H1 (cell line): ENCODE measurements around the gene ARMC6. TPM values are rescaled to one million over a fixed set of nuclear protein-coding genes. Genes with fewer than 3 reads are reported as not detected.

Source experiments
- CTCF ChIA-PET: fragments of 300-600 bp; sonication (Branson Sonifier 250); formaldehyde crosslinking; loops from one replicate; lab custom pipeline; 2021; ENCODE audit not compliant: partially characterized antibody; lab: Charles Lee
- POLR2A ChIA-PET: fragments of 300-600 bp; sonication (Branson Sonifier 250); formaldehyde crosslinking; loops from one replicate; lab custom pipeline; 2021; ENCODE audit warnings: inconsistent platforms; ENCODE audit not compliant: partially characterized antibody; lab: Charles Lee
- DNase-seq, 2 experiments: peaks; one replicate each; pipeline versions ENCODE4 v3.0.0 to v3.0.0-alpha.2; 2010 to 2022; ENCODE audit warnings: low spot score in 2 of 2, low read depth in 1 of 2, mixed read lengths in 1 of 2
- FAIRE-seq: peaks from 2 replicates; lab custom pipeline; 2011; peaks lifted over from hg19 to GRCh38; lab: Jason Lieb, UNC
- H2AFZ ChIP-seq: 2 replicates; pipeline ENCODE4 v1.8.1; 2012; ENCODE audit warnings: low read length, inconsistent platforms
- H2AK5ac ChIP-seq: 2 replicates; pipeline ENCODE4 v1.6.1; 2013; ENCODE audit warnings: low read depth, low read length
- H2BK120ac ChIP-seq: replicated peaks from 2 replicates; pipeline ENCODE3; 2013; ENCODE audit warnings: low read depth, low read length, inconsistent platforms
- H2BK12ac ChIP-seq: 2 replicates; pipeline ENCODE4 v1.6.1; 2013; ENCODE audit warnings: low read depth, low read length
- H2BK15ac ChIP-seq: 2 replicates; pipeline ENCODE4 v1.6.1; 2013; ENCODE audit warnings: low read length
- H2BK20ac ChIP-seq: 2 replicates; pipeline ENCODE4 v1.6.1; 2013; ENCODE audit warnings: low read length
- H2BK5ac ChIP-seq: 2 replicates; pipeline ENCODE4 v1.6.1; 2013; ENCODE audit warnings: low read depth, low read length
- H3K14ac ChIP-seq: 2 replicates; pipeline ENCODE4 v1.6.1; 2013; ENCODE audit warnings: inconsistent platforms; ENCODE audit not compliant: insufficient read length
- H3K18ac ChIP-seq: 2 replicates; pipeline ENCODE4 v1.6.1; 2013; ENCODE audit warnings: low read length; ENCODE audit errors: extremely low read depth
- H3K23ac ChIP-seq: 2 replicates; pipeline ENCODE4 v1.6.1; 2013; ENCODE audit warnings: inconsistent platforms; ENCODE audit not compliant: insufficient read length
- H3K23me2 ChIP-seq: 2 replicates; pipeline ENCODE4 v1.6.1; 2013; ENCODE audit warnings: low read depth, low read length
- H3K27ac ChIP-seq: 2 replicates; pipeline ENCODE4 v1.6.1; 2011; ENCODE audit warnings: low read depth, low read length, inconsistent platforms
- H3K27me3 ChIP-seq, 4 experiments: replicated peaks in 1 of 4; 1 replicate in 1 of 4; 2 replicates in 3 of 4; pipeline versions ENCODE4 v1.6.1 to v1.8.1; 2011 to 2013; ENCODE audit warnings: low read length in 3 of 4, mild to moderate bottlenecking in 3 of 4, inconsistent platforms in 2 of 4, mixed read lengths in 2 of 4, moderate library complexity in 1 of 4; ENCODE audit not compliant: control insufficient read depth in 3 of 4, insufficient read depth in 3 of 4; ENCODE audit errors: extremely low read depth in 1 of 4
- H3K36me3 ChIP-seq, 4 experiments: 2 replicates each; pipeline versions ENCODE4 v1.6.1 to v1.8.1; 2011 to 2013; ENCODE audit warnings: mild to moderate bottlenecking in 4 of 4, low read length in 3 of 4, moderate library complexity in 2 of 4, control low read depth in 1 of 4, inconsistent platforms in 1 of 4; ENCODE audit not compliant: insufficient read depth in 4 of 4, control insufficient read depth in 2 of 4
- H3K4ac ChIP-seq: replicated peaks from 2 replicates; pipeline ENCODE3; 2013; ENCODE audit warnings: low read length, low read depth, mixed read lengths, inconsistent platforms; ENCODE audit not compliant: insufficient read length
- H3K4me1 ChIP-seq, 4 experiments: replicated peaks in 1 of 4; 1 replicate in 1 of 4; 2 replicates in 3 of 4; pipeline versions ENCODE4 v1.6.1 to v1.8.1; 2011 to 2013; ENCODE audit warnings: low read length in 3 of 4, inconsistent platforms in 2 of 4, mixed read lengths in 1 of 4; ENCODE audit not compliant: insufficient read depth in 4 of 4, control insufficient read depth in 3 of 4
- H3K4me2 ChIP-seq, 2 experiments: 2 replicates each; pipeline versions ENCODE4 v1.6.1 to v1.8.1; 2011 to 2013; ENCODE audit warnings: low read depth in 2 of 2, low read length in 2 of 2, control low read depth in 1 of 2, inconsistent platforms in 1 of 2, mild to moderate bottlenecking in 1 of 2; ENCODE audit not compliant: insufficient read depth in 1 of 2
- H3K4me3 ChIP-seq, 4 experiments: fragments of 200-600, 300-600 bp in 1 of 4; sonication (generic), shearing (Covaris generic), sonication (Bioruptor Twin) in 1 of 4; 2 replicates each; pipeline versions ENCODE4 v1.5.1 to v1.8.1; 2011 to 2016; ENCODE audit warnings: low read length in 4 of 4, low read depth in 3 of 4, control low read depth in 2 of 4, inconsistent platforms in 2 of 4, mild to moderate bottlenecking in 2 of 4, mixed read lengths in 1 of 4, moderate library complexity in 1 of 4; ENCODE audit not compliant: insufficient read depth in 2 of 4; ENCODE audit errors: extremely low read depth in 1 of 4
- H3K56ac ChIP-seq: replicated peaks from 2 replicates; pipeline ENCODE3; 2013; ENCODE audit warnings: low read depth, mild to moderate bottlenecking, mixed read lengths, low read length, inconsistent platforms; ENCODE audit not compliant: insufficient read length
- H3K79me1 ChIP-seq: 2 replicates; pipeline ENCODE4 v1.6.1; 2013; ENCODE audit warnings: low read depth, low read length, control low read depth
- H3K79me2 ChIP-seq, 2 experiments: 2 replicates each; pipeline versions ENCODE4 v1.6.1 to v1.8.1; 2012 to 2013; ENCODE audit warnings: low read length in 2 of 2, mild to moderate bottlenecking in 2 of 2, inconsistent platforms in 1 of 2; ENCODE audit not compliant: insufficient read depth in 2 of 2, control insufficient read depth in 1 of 2
- H3K9ac ChIP-seq, 4 experiments: replicated peaks in 1 of 4; 1 replicate in 1 of 4; 2 replicates in 3 of 4; pipeline versions ENCODE4 v1.6.1 to v1.8.1; 2011 to 2013; ENCODE audit warnings: low read depth in 3 of 4, low read length in 3 of 4, control low read depth in 2 of 4, mild to moderate bottlenecking in 2 of 4, moderate library complexity in 2 of 4, inconsistent platforms in 1 of 4; ENCODE audit errors: extremely low read depth in 1 of 4
- H3K9me3 ChIP-seq, 2 experiments: 2 replicates each; pipeline versions ENCODE4 v1.6.1 to v1.8.1; 2012 to 2013; ENCODE audit warnings: mild to moderate bottlenecking in 2 of 2, moderate library complexity in 2 of 2, control low read depth in 1 of 2, inconsistent platforms in 1 of 2, low read depth in 1 of 2, low read length in 1 of 2, mixed read lengths in 1 of 2; ENCODE audit not compliant: insufficient read depth in 2 of 2
- H4K20me1 ChIP-seq, 2 experiments: replicated peaks in 1 of 2; 2 replicates each; pipeline versions ENCODE3 to v1.8.1; 2011 to 2013; ENCODE audit warnings: inconsistent platforms in 2 of 2, low read length in 2 of 2, mild to moderate bottlenecking in 1 of 2; ENCODE audit not compliant: insufficient read depth in 2 of 2, control insufficient read depth in 1 of 2
- H4K5ac ChIP-seq: 2 replicates; pipeline ENCODE4 v1.6.1; 2013; ENCODE audit warnings: low read length, low read depth, mixed read lengths, inconsistent platforms; ENCODE audit not compliant: insufficient read length
- H4K8ac ChIP-seq: 2 replicates; pipeline ENCODE4 v1.8.0; 2013; ENCODE audit warnings: mild to moderate bottlenecking, moderate library complexity, low read length, inconsistent platforms; ENCODE audit not compliant: insufficient read depth; ENCODE audit errors: extremely low read depth
- H4K91ac ChIP-seq: replicated peaks from 2 replicates; pipeline ENCODE3; 2013; ENCODE audit warnings: low read length, mixed read lengths, inconsistent platforms; ENCODE audit not compliant: insufficient read length
- ASH2L ChIP-seq: fragments of 200-600, 300-600 bp; sonication (generic); IDR thresholded peaks from one replicate; pipeline ENCODE4 v1.7.1; 2017; ENCODE audit warnings: low read length
- BACH1 ChIP-seq: IDR thresholded peaks from 2 replicates; pipeline ENCODE4 v1.6.1; 2012; ENCODE audit warnings: low read length, improper control_type of control experiment
- JUND ChIP-seq: IDR thresholded peaks from 2 replicates; pipeline ENCODE4 v1.6.1; 2011; ENCODE audit warnings: mild to moderate bottlenecking, improper control_type of control experiment, low read length
- MAX ChIP-seq: IDR thresholded peaks from 2 replicates; pipeline ENCODE4 v1.6.1; 2012; ENCODE audit warnings: inconsistent platforms
- NANOG ChIP-seq: IDR thresholded peaks from 2 replicates; pipeline ENCODE4 v1.6.1; 2011; ENCODE audit warnings: low read length, low read depth, mild to moderate bottlenecking, inconsistent platforms; ENCODE audit not compliant: insufficient read depth, poor library complexity, severe bottlenecking
- POLR2A ChIP-seq, 2 experiments: IDR thresholded peaks; 1 replicate in 1 of 2; 2 replicates in 1 of 2; pipeline ENCODE4 v1.6.1; 2011; ENCODE audit warnings: low read depth in 2 of 2, low read length in 2 of 2, mild to moderate bottlenecking in 2 of 2; ENCODE audit errors: control extremely low read depth in 1 of 2
- POU5F1 ChIP-seq: IDR thresholded peaks from 2 replicates; pipeline ENCODE4 v1.6.1; 2011; ENCODE audit warnings: low read depth, mild to moderate bottlenecking, low read length, moderate library complexity
- RNF2 ChIP-seq: fragments of 200-900, 300-1000 bp; sonication (generic); IDR thresholded peaks from 2 replicates; pipeline ENCODE4 v1.7.1; 2016; ENCODE audit warnings: borderline replicate concordance, low read depth, mild to moderate bottlenecking, antibody characterized with exemption, low read length; ENCODE audit not compliant: poor library complexity, severe bottlenecking; ENCODE audit errors: missing control alignments
- SAP30 ChIP-seq: fragments of 300-600 bp; sonication (generic); IDR thresholded peaks from 2 replicates; pipeline ENCODE4 v1.7.1; 2012; ENCODE audit warnings: low read length, moderate library complexity, mild to moderate bottlenecking, inconsistent platforms; ENCODE audit not compliant: insufficient read depth, insufficient replicate concordance
- SIN3A ChIP-seq, 2 experiments: IDR thresholded peaks in 1 of 2; conservative IDR thresholded peaks in 1 of 2; 2 replicates each; pipeline ENCODE4 v1.6.1; 2011 to 2012; ENCODE audit warnings: low read length in 2 of 2, improper control_type of control experiment in 1 of 2, low read depth in 1 of 2, mild to moderate bottlenecking in 1 of 2
- SIRT6 ChIP-seq: IDR thresholded peaks from one replicate; pipeline ENCODE4 v1.7.1; 2012; ENCODE audit warnings: low read length, inconsistent platforms
- SP2 ChIP-seq: IDR thresholded peaks from 2 replicates; pipeline ENCODE4 v1.6.1; 2012; ENCODE audit warnings: mild to moderate bottlenecking, low read length, inconsistent platforms
- SP4 ChIP-seq: IDR thresholded peaks from 2 replicates; pipeline ENCODE4 v1.6.1; 2012; ENCODE audit warnings: low read length, inconsistent platforms
- WGBS, 2 experiments: shearing (Covaris generic) in 1 of 2; methylation state at CpG; one replicate each; pipeline versions ENCODE4 v1.1.6 to v1.1.7; 2013 to 2015; ENCODE audit warnings: low lambda C conversion rate in 2 of 2, mixed read lengths in 2 of 2, inconsistent platforms in 1 of 2, low coverage in 1 of 2, missing lambda C conversion rate in 1 of 2; ENCODE audit not compliant: insufficient replicate concordance in 2 of 2, insufficient coverage in 1 of 2, insufficient read length in 1 of 2; ENCODE audit errors: extremely low coverage in 1 of 2, missing lambda C conversion rate in 1 of 2; 5-methylcytosine and 5-hydroxymethylcytosine counted together
- polyA plus RNA-seq, 7 experiments: library from polyadenylated mRNA; depleted of rRNA in 3 of 7; stranded (reverse) in 5 of 7; unstranded in 2 of 7; fragments of >200 nt in 5 of 7; fragments of 200-250 nt in 2 of 7; gene quantifications; 1 replicate in 5 of 7; 2 replicates in 1 of 7; 4 replicates in 1 of 7; pipeline versions ENCODE4 v1.2.1 to v1.2.3, GENCODE V29; 2011 to 2013; ENCODE audit warnings: missing spikeins in 2 of 7, mixed read lengths in 2 of 7
- total RNA-seq: library from RNA; stranded (reverse); fragmentation: NEBNext Ultra II Directional; extraction: Animal tissue kit (Norgen Biotek cat#: 25700); gene quantifications from 2 replicates; pipeline ENCODE4 v1.2.1, GENCODE V29; 2021

Gene ARMC6
- total and polyA plus RNA-seq, 2 of the 8 experiments (the other 6 are each of a cell fraction or from before 2014, with no cell fraction given) = 67.1 to 68.3 TPM

GRCh38 chr19:18995804-18996241 is 37.6 kb upstream of the ARMC6 start:
- 0 out of 2 replicates have a peak, but pooled peaks cover 3% of the 10 kb centered on the region for H3K79me1 ChIP-seq
- FAIRE-seq (peak; percentile 96), DNase-seq (peak; percentile 47 to 59)
- H3K4me1 ChIP-seq = peaks cover 0 to 7% (median 3%) of the 10 kb centered on the region in 4 experiments; a peak in 5 of 7 replicates
- no peak overlapping the region for H4K91ac ChIP-seq
- H2BK120ac ChIP-seq = no peak overlapping the region
- peaks cover 10 to 50% (median 26%) of the 10 kb centered on the region in 4 experiments for H3K36me3 ChIP-seq
- POLR2A ChIA-PET = interaction anchor here (0.6 to 4.4 kb wide), 8 partner anchors 10 to 1127 kb away, joined by 3 to 26 read pairs (median 4); partner anchors contain the start of genes COPE, DDX49 and SUGP2
- peaks cover 11 to 24% of the 10 kb centered on the region in 2 experiments for H4K20me1 ChIP-seq
- H2BK15ac ChIP-seq = no peak overlapping the region
- no peak overlapping the region for H2BK20ac ChIP-seq
- CTCF ChIA-PET = interaction anchor here (0.6 to 3.2 kb wide), 21 partner anchors 10 to 208 kb away, joined by 3 to 40 read pairs (median 4); no protein-coding TSS in a partner anchor
- H3K27ac ChIP-seq = no peak overlapping the region
- no peak overlapping the region for H2BK12ac ChIP-seq
- H3K56ac ChIP-seq = no peak overlapping the region
- H3K4ac ChIP-seq = no peak overlapping the region
- H3K18ac ChIP-seq = no peak overlapping the region
- H2AFZ ChIP-seq = no peak overlapping the region
- H3K4me3 ChIP-seq = no peak overlapping the region
- no peak overlapping the region for H2AK5ac ChIP-seq
- H3K4me2 ChIP-seq = no peak overlapping the region
- H3K27me3 ChIP-seq = no peaks in the 10 kb centered on the region
- H3K23ac ChIP-seq = no peak overlapping the region
- H3K9ac ChIP-seq = no peak overlapping the region
- no peaks in the 10 kb centered on the region for H3K23me2 ChIP-seq
- no peak overlapping the region for H4K8ac ChIP-seq
- H3K9me3 ChIP-seq = no peaks in the 10 kb centered on the region
- H3K79me2 ChIP-seq = no peaks in the 10 kb centered on the region
- H4K5ac ChIP-seq = no peak overlapping the region
- H3K14ac ChIP-seq = no peak overlapping the region
- WGBS, 2 experiments = 75% methylated on average over 5 of the region's 5 CpGs; no CpG with 5 or more reads in 1 of the 2 experiments
- H2BK5ac ChIP-seq = 0 out of 2 replicates have a peak overlapping the region, but pooled peaks have one; percentile 7
- TF ChIP-seq RNF2 = no peak
- TF ChIP-seq JUND = no peak
- no peak for TF ChIP-seq BACH1
- no peak for TF ChIP-seq ASH2L
- no peak for TF ChIP-seq SIRT6
- TF ChIP-seq SP4 = no peak
- TF ChIP-seq SAP30 = peak; percentile 57
- no peak for TF ChIP-seq SP2
- TF ChIP-seq NANOG = peak; percentile 47
- no peak for TF ChIP-seq MAX
- no peak for TF ChIP-seq POU5F1
- TF ChIP-seq SIN3A (conservative IDR thresholded peaks at IDR 0.05 in 1 of 2, IDR thresholded peaks at IDR 0.05 in 1 of 2; ENCODE audit: low read depth in 1 of 2, low read length in 2 of 2) = peak; percentile 96 to 97
- peak in 1 of 2 experiments; percentile 17; a peak in 1 of 3 replicates for TF ChIP-seq POLR2A (IDR thresholded peaks at IDR 0.05; ENCODE audit: control extremely low read depth in 1 of 2, low read depth in 2 of 2, low read length in 2 of 2)
